Stomach (tissue), 4 donors: Measurements from ENCODE around the gene NDUFA6.
"Not testable (repeated sequence)": the region's sequence is repeated elsewhere in the genome, so short reads cannot be mapped to it uniquely, and the experiment has no call there.

ENCODE experiments used
- CTCF ChIP-seq, 7 experiments: fragments of 450-650 bp in 4 of 7; fragments of 200-600 bp in 3 of 7; sonication (generic) in 3 of 7; IDR thresholded peaks; one replicate each; pipeline ENCODE4 v1.5.1; 2016 to 2019; ENCODE audit warnings: antibody characterized with exemption in 7 of 7, control low read depth in 2 of 7, mild to moderate bottlenecking in 1 of 7
- POLR2A ChIP-seq, 4 donors: fragments of 450-650 bp; IDR thresholded peaks; one replicate each; pipeline ENCODE4 v1.6.1; 2016; ENCODE audit warnings: antibody characterized with exemption in 4 of 4, control low read depth in 2 of 4, mild to moderate bottlenecking in 1 of 4, moderate library complexity in 1 of 4

DNA sequence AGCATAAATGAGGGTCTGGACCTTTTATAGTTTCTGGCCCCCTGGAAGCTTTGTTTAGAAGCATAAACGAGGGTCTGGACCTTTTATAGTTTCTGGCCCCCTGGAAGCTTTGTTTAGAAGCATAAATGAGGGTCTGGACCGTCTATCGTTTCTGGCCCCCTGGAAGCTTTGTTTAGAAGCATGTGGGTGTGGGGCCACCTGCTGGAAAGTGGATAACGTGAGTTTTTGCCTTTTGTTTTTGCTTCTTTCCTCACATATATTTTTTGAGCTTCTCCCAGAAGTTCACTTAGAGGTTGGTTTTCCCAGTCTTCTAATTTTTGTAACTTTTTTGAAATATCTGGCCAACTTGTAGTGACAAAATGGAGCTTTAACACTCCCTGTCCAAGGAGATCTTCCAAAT lies 22.2 kb upstream of the NDUFA6 start:
- not testable (repeated sequence) for TF ChIP-seq CTCF, POLR2A (IDR thresholded peaks at IDR 0.05)
